ENCODE measurements around the gene SLC25A43. TPM values are rescaled to one million over a fixed set of nuclear protein-coding genes. Genes with fewer than 3 reads are reported as not detected.
"Not testable (repeated sequence)": the region's sequence is repeated elsewhere in the genome, so short reads cannot be mapped to it uniquely, and the experiment has no call there.

Gene SLC25A43
- total RNA-seq, 1 donor = 22.0 TPM

- no peak overlapping the region for H3K4me3 ChIP-seq (ENCODE audit: low read depth, low read length)
- DNase-seq (ENCODE audit: low read depth) = peak; percentile 47
- peak; percentile 60 for TF ChIP-seq CTCF (IDR thresholded peaks at IDR 0.05; ENCODE audit: insufficient read depth, low read depth, low read length)
Observed at GRCh38 chrX:119488749-119489148, 89.6 kb downstream of the SLC25A43 start.

GRCh38 chrX:119489212-119490074, 90.3 kb downstream of the SLC25A43 start:
- DNase-seq (ENCODE audit: low read depth) = no peak
- H3K4me3 ChIP-seq (ENCODE audit: low read depth, low read length) = no peak overlapping the region
- no peak for TF ChIP-seq CTCF (IDR thresholded peaks at IDR 0.05; ENCODE audit: insufficient read depth, low read depth, low read length)

GRCh38 chrX:119492463-119492862, 93.3 kb downstream of the SLC25A43 start:
- TF ChIP-seq CTCF (IDR thresholded peaks at IDR 0.05; ENCODE audit: insufficient read depth, low read depth, low read length) = no peak
- no peak overlapping the region for H3K4me3 ChIP-seq (ENCODE audit: low read depth, low read length)
- no peak for DNase-seq (ENCODE audit: low read depth)

GRCh38 chrX:119493851-119494495, 94.8 kb downstream of the SLC25A43 start:
- H3K4me3 ChIP-seq (ENCODE audit: low read depth, low read length); DNase-seq (ENCODE audit: low read depth): not testable (repeated sequence)

GRCh38 chrX:119495734-119496726, 96.9 kb downstream of the SLC25A43 start:
- peak; percentile 3 for TF ChIP-seq CTCF (IDR thresholded peaks at IDR 0.05; ENCODE audit: insufficient read depth, low read depth, low read length)
- no peak for DNase-seq (ENCODE audit: low read depth)
- no peak overlapping the region for H3K4me3 ChIP-seq (ENCODE audit: low read depth, low read length)

GRCh38 chrX:119497185-119497584, 98.0 kb downstream of the SLC25A43 start:
- H3K4me3 ChIP-seq (ENCODE audit: low read depth, low read length) = no peak overlapping the region
- DNase-seq (ENCODE audit: low read depth) = no peak
- TF ChIP-seq CTCF (IDR thresholded peaks at IDR 0.05; ENCODE audit: insufficient read depth, low read depth, low read length) = no peak
